Stimulated activated CD8-positive, alpha-beta memory T cell treated with anti-CD3 and anti-CD28 coated beads, Interleukin-4, amount 100 ng/mL, for 48 hours (primary cell): Measurements from ENCODE around the gene CARS1.

ENCODE experiments used
- DNase-seq: peaks from one replicate; pipeline ENCODE4 v3.0.0-alpha.2; 2020

CARS1 gene

DNA sequence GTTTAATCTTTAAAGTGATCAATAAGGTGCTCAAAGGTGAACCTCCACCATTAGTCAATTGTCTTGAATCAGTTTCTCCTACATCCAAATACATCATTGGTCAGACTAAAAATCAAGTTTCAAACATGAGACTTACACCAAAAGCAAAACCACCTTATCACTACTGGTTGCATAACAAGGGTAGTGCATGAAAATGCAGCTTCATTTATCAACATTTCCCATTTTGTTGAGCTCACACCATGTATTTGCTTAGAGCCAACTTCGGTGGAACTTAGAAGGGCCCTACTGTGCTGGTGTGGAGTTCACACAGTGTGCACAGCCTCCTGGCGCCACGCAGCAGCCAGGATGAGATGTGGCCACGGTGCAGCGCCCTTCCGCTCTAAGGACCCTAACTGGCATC lies 104.9 kb downstream of the CARS1 start:
- no peak for DNase-seq

DNA sequence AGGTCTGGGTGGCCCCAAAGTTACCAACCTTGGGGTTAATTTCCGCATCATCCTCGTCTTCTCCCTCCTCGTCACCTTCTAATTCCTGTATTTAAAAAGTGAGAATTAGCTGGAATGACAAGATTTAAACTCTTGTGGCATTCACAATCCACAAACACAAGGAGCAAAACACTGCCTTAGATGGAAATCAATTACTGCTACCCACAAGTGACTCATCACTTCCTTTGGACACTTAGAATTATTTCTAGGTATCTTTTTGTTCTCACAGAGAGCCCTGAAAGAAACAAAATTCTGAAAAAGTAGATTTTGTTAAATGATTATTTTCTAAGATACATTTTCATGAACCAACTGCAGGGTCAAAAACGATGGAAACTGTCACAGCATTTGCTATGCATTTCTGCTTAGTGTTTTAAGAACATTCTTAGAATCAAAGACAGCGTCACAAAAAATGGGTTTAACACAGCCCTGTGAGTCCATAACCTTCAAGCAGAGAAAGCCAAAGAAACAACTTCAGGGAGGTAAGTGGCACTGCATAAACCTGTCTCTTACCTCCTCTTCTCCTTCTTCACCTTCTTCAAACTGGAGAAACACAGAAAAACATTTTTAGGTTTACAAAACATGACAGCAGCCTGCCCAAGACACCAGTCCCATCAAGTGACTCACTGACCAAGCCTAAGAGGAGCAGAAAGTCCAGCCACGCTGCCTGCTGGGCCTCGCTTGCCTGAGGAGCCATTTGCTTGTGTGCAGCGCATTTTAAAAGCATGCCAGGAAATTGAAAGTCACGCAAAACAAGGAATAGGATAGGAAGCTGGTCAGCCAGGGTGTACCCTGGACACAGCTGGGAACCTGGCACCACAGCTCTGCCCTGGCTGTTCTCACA lies 105.8 kb downstream of the CARS1 start:
- no peak for DNase-seq
